ENCODE results near the gene MMP8.

The MMP8 gene

DNA sequence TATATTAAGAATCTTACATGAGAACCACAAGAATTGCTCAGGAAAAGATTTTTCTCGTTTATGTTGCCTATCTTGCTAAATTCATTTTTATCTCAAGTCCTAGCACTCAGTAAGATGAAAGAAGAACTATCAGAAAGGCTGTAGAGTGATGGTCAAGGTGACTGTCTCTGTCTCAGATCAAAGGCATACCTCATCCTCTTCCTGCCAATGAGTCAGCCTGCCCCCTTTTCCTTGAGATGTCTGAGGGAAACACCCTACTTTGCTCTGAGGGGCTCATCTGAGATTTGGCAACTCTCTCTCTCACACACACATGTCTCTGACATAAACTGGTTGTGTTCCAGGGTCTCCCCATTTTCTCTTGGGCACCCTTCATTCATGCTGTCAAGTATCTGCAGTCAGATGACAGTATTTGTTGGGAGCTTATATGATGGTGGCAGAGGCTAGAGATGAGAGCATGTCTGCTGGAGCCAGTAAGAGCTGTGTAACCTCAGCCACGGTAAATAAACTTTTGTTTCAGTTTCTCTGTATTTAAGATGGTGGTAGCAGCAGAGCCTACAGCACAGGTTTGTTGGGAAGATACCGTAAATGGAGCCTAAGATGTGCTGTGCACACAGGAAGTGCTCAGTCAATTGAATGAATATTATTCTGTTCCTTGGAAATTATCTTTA, 20.8 kb downstream of the MMP8 start:
- Mint-ChIP-seq H3K27ac (no peak overlapping the region), H3K9me3 (ENCODE audit: low read depth) (no peaks in the 10 kb centered on the region), H3K4me3 (no peak overlapping the region), H3K4me1 (ENCODE audit: low read depth) (no peaks in the 10 kb centered on the region), H3K36me3 (no peaks in the 10 kb centered on the region), H3K27me3 (peaks cover 3% of the 10 kb centered on the region)

DNA sequence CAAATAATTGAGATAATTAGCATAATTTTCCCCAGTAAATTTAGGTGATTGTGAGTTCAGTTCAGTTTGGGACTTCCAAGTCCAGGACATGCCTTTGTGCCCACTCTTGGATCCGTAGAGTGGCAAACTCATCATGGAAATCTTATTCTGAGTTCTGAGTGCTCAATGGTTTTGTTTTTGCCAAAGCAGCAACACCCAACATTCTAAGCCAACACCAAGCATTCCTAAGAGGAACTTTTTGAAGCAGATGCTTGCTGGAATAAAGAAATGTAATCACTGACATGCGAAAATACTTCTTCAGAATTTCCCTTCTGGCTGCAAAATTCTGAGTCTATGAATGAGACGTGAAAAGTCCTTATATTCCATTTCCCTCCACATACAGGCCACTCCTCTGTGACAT, 29.6 kb downstream of the MMP8 start:
- Mint-ChIP-seq H3K27ac (no peak overlapping the region), H3K4me1 (ENCODE audit: low read depth) (no peaks in the 10 kb centered on the region), H3K4me3 (no peak overlapping the region), H3K9me3 (ENCODE audit: low read depth) (no peaks in the 10 kb centered on the region), H3K36me3 (no peaks in the 10 kb centered on the region), H3K27me3 (peaks cover 11% of the 10 kb centered on the region)

GRCh38 chr11:102685754-102686153, 39.0 kb downstream of the MMP8 start:
- Mint-ChIP-seq H3K27ac (no peak overlapping the region), H3K36me3 (no peaks in the 10 kb centered on the region), H3K9me3 (ENCODE audit: low read depth) (no peaks in the 10 kb centered on the region), H3K27me3 (peaks cover 13% of the 10 kb centered on the region), H3K4me1 (ENCODE audit: low read depth) (no peaks in the 10 kb centered on the region), H3K4me3 (no peak overlapping the region)

DNA sequence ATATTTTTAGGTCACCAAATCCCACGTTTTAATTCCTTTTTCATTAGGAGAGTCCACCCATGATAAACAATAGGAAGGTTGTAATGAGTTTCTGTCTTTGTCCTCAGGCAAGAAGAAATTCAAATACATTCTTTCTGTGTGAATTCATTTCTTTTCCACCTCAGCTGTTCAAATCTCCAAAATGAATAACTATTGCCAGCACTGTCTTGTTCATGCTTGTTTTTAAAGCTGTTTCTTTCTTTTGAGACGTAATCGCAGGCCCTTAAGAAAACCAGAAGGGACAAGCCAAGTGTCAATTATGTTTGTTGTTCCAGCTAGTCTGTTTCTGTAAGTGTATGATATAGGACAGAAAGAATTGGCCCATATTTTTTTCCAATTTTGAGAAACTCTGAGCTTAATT, 39.4 kb downstream of the MMP8 start:
- Mint-ChIP-seq H3K27ac (no peak overlapping the region), H3K4me1 (ENCODE audit: low read depth) (no peaks in the 10 kb centered on the region), H3K4me3 (no peak overlapping the region), H3K9me3 (ENCODE audit: low read depth) (no peaks in the 10 kb centered on the region), H3K36me3 (no peaks in the 10 kb centered on the region), H3K27me3 (peaks cover 13% of the 10 kb centered on the region)

GRCh38 chr11:102683277-102683676, 41.5 kb downstream of the MMP8 start:
- no peak overlapping the region for H3K27ac Mint-ChIP-seq
- peaks cover 13% of the 10 kb centered on the region for H3K27me3 Mint-ChIP-seq
- no peak overlapping the region for H3K4me3 Mint-ChIP-seq
- no peaks in the 10 kb centered on the region for H3K9me3 Mint-ChIP-seq (ENCODE audit: low read depth)
- H3K36me3 Mint-ChIP-seq: no peaks in the 10 kb centered on the region
- no peaks in the 10 kb centered on the region for H3K4me1 Mint-ChIP-seq (ENCODE audit: low read depth)

DNA sequence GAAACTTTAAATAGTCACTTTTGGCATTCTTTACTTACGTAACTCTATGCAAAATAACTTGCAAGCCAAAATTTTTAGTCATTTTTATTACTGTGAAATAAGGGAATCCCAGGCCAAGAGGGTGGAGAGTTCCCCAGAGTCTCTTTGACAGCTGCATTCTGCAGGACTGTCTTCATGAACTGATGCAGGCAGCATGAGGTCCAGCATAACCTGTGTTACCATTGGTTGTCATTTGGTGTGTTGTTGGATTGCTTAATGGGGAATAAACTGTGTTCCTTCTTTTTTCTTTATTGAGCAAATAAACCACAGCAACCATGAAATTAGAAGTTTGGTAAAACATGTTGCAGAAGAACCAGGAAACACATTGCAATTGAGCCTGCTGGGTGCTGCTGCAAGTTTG, 43.8 kb downstream of the MMP8 start:
- Mint-ChIP-seq H3K27ac (no peak overlapping the region), H3K4me1 (ENCODE audit: low read depth) (no peaks in the 10 kb centered on the region), H3K9me3 (ENCODE audit: low read depth) (no peaks in the 10 kb centered on the region), H3K36me3 (no peaks in the 10 kb centered on the region), H3K4me3 (no peak overlapping the region), H3K27me3 (peaks cover 15% of the 10 kb centered on the region)

GRCh38 chr11:102678022-102678421, 46.7 kb downstream of the MMP8 start:
- no peaks in the 10 kb centered on the region for H3K9me3 Mint-ChIP-seq (ENCODE audit: low read depth)
- H3K36me3 Mint-ChIP-seq: no peaks in the 10 kb centered on the region
- H3K4me3 Mint-ChIP-seq: no peak overlapping the region
- no peak overlapping the region for H3K27ac Mint-ChIP-seq
- H3K4me1 Mint-ChIP-seq (ENCODE audit: low read depth): no peaks in the 10 kb centered on the region
- peaks cover 9% of the 10 kb centered on the region for H3K27me3 Mint-ChIP-seq

- H3K36me3 Mint-ChIP-seq: no peaks in the 10 kb centered on the region
- no peak overlapping the region for H3K27ac Mint-ChIP-seq
- H3K4me3 Mint-ChIP-seq: no peak overlapping the region
- H3K4me1 Mint-ChIP-seq (ENCODE audit: low read depth): no peaks in the 10 kb centered on the region
- H3K9me3 Mint-ChIP-seq (ENCODE audit: low read depth): no peaks in the 10 kb centered on the region
- peaks cover 3% of the 10 kb centered on the region for H3K27me3 Mint-ChIP-seq
Measured at GRCh38 chr11:102676084-102676483, 48.7 kb downstream of the MMP8 start.

GRCh38 chr11:102669664-102670063, 55.1 kb downstream of the MMP8 start:
- H3K36me3 Mint-ChIP-seq: no peaks in the 10 kb centered on the region
- no peaks in the 10 kb centered on the region for H3K9me3 Mint-ChIP-seq (ENCODE audit: low read depth)
- H3K27ac Mint-ChIP-seq: no peak overlapping the region
- H3K4me3 Mint-ChIP-seq: no peak overlapping the region
- H3K27me3 Mint-ChIP-seq: peaks cover 5% of the 10 kb centered on the region
- H3K4me1 Mint-ChIP-seq (ENCODE audit: low read depth): no peaks in the 10 kb centered on the region

DNA sequence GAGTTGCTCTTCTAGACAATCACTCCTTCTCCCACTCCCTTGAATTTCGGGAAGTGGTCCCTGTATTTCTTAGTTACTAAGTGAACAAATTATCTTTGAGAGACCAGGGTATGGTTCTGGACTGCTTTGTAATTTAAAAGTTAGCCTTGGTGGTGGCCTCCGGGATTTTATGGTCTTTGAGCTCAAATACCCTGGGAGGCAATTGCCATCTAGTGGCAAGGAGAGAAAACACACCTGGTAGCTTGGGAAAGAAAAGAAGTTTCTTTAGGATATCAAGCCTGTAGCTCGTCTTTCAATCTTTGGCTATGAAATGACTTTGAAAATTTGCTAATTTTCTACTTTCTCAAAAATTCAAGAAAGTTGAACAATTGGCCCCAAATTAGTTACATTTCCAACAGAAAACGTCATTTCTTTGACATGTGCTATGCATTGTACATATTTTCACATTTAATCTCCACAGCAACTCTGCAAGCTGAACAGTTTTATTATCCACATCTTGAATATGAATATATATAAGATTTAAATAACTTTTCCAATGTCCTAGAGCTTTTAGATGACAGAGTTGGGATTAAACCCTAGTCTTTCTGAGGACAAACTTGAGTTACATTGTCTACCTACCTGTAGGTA, 58.3 kb downstream of the MMP8 start:
- Mint-ChIP-seq H3K4me1 (ENCODE audit: low read depth) (no peaks in the 10 kb centered on the region), H3K36me3 (no peaks in the 10 kb centered on the region), H3K4me3 (no peak overlapping the region), H3K27ac (no peak overlapping the region), H3K27me3 (peaks cover 5% of the 10 kb centered on the region), H3K9me3 (ENCODE audit: low read depth) (no peaks in the 10 kb centered on the region)

DNA sequence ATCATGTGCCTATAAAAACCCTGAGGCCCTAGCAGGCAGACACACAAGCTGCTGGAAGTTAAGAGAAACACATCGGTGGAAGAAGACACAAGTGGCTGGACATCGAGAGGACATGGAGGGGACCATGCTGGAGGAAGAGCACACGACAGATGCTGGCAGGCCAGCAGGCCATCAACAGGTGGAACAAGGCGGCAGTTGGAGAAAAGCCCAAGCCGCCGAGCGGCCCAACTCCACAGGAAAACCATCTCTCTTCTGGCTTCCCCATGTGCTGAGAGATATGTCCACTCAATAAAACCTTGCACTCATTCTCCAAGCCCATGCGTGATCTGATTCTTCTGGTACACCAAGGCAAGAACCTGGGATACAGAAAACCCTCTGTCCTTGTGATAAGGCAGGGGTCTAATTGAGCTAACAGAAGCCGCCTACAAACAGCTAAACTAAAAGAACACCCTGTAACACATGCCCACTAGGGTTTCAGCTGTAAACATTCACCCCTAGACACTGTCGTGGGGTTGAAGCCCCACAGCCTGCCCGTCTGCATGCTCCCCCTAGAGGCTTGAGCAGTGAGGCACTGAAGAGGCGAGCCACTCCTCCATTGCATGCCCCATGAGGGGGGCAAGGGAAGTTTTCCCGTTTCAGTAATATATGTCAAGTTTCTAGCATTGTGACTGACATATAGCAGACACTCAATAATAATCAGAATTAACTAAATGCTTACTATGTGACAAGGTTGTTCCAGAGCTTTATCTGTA, 60.6 kb downstream of the MMP8 start:
- no peaks in the 10 kb centered on the region for H3K36me3 Mint-ChIP-seq
- H3K9me3 Mint-ChIP-seq (ENCODE audit: low read depth): no peaks in the 10 kb centered on the region
- peaks cover 5% of the 10 kb centered on the region for H3K27me3 Mint-ChIP-seq
- H3K27ac Mint-ChIP-seq: no peak overlapping the region
- H3K4me3 Mint-ChIP-seq: no peak overlapping the region
- H3K4me1 Mint-ChIP-seq (ENCODE audit: low read depth): no peaks in the 10 kb centered on the region

DNA sequence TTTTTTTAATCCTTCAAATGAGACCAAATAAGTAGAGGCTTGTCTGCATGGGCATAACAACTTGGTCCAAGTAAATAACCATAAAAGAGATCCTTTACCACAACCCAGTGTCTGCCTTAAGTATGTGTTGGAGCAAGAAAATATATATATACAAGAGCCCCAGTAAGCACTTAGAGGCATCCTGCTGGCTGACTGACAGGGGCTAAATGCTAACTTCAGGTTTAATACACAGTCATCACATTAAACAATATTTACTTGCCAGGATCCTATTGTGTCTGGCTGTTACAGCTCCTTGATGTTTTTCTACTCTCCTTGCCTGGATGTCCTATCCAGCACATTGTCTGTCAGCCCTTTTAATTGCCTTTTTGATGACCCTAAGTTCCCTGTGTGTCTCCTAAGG, 62.1 kb downstream of the MMP8 start:
- no peaks in the 10 kb centered on the region for H3K9me3 Mint-ChIP-seq (ENCODE audit: low read depth)
- H3K4me3 Mint-ChIP-seq: no peak overlapping the region
- H3K4me1 Mint-ChIP-seq (ENCODE audit: low read depth): no peaks in the 10 kb centered on the region
- no peak overlapping the region for H3K27ac Mint-ChIP-seq
- H3K36me3 Mint-ChIP-seq: no peaks in the 10 kb centered on the region
- H3K27me3 Mint-ChIP-seq: peaks cover 5% of the 10 kb centered on the region
